Limb (tissue), 2 donors: Measurements from ENCODE around the gene RNF149.

ENCODE experiments used
- DNase-seq, 2 donors: peaks; one replicate each; pipeline ENCODE4 v3.0.0-alpha.2; 2016; ENCODE audit errors: extremely low spot score in 2 of 2

Gene RNF149

DNA sequence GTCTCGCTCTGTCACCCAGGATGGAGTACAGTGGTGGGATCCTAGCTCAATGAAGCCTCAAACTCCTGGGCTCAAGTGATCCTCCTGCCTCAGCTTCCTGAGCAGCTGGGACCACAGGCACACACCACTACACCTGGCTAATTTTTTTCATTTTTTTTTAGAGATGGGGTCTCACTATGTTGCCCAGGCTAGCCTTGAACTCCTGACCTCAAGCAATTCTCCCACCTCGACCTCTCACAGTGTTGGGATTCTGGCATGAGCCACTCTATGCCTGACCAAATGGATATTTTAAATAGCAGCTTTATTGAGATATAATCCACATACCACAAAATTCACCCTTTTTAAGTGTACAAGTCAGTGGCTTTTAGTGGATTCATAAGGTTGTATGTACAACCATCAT is 11.1 kb downstream of the RNF149 start:
- DNase-seq = no peak

DNA sequence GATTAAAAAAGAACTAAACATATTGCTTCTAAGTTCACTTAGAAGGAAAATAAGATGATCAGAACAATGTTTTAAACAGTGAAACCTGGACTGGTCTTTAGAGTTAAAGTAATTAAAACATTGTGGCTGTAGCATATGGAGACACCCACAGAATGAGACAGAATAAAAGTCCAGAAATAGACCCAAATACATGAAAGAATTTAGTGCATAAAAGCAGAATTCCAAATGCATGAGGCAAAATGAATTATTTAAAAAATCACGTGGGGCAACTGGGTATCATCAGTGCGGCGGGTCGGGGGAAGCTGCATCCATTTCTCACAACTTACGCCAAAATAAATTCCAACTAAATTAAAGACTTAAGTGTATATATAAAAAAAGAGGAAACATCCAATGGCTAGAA is 12.1 kb downstream of the RNF149 start:
- DNase-seq = no peak

DNA sequence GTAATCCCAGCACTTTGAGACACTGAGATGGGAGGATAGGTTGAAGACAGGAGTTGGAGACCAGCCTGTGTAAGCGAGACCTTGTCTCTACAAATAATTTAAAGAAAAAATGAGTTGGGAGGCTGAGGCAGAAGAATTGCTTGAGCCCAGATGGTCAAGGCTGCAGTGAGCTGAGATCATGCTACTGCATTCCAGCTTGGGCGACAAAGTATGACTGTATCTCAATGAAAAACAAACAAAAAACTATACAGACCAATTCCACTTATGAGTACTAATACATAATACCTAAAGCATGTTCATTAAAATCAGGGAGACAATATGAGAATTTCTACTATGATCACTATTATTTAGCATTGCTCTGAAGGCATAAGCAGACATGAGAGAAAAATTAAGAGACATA is 12.6 kb downstream of the RNF149 start:
- DNase-seq = no peak

DNA sequence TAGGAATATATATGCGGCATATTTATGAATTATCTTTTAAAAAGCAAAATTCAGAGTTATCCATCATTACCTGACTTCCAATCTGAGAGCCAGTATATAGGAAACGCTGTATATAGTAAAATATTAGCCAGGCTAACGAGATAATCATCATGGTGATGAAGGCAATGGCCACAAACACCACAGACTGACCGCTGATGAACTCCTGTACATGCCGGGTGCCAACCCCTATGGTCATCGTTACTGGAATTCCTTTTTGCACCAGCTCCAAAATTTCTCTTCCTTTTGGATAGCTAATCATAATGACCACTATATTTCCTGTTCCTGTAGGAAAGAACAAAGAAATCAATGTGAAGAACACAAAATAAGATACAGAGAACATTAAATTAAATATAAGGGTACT is 13.6 kb downstream of the RNF149 start:
- no peak for DNase-seq

DNA sequence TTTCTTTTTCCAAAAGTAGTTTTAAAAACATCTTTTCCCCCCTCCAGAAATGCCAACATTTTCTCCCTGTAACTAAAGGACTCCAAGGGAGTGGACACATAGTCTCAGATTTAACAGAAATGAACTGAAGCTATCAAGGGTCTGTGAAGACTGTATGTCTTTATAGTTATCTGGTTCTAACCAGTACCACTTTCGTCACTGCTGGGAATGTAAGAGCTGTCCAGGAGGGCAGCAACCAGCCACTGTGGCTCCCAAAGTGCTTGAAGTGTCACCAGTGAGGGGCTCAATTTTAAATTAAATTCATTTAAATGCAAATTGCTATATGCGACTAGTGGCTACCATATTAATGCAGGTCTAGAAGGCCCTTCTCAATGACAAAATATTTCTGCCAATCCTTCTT is 15.0 kb downstream of the RNF149 start:
- no peak for DNase-seq

DNA sequence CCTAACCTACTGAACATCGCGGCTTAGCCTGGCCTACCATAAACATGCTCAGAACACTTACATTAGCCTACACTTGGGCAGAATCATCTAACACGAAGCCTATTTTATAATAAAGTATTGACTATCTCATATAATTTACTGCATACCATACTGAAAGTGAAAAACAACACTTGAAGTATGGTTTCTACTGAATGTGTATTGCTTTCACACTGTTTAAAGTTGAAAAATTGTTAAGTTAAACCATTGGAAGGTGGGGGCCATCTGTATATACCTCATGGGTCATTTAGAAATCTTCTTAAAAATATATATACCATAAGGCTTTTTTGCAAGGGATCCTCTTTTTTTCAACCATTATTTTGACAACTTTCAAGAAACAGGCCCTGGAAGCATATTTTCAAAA is 16.5 kb downstream of the RNF149 start:
- DNase-seq = no peak

DNA sequence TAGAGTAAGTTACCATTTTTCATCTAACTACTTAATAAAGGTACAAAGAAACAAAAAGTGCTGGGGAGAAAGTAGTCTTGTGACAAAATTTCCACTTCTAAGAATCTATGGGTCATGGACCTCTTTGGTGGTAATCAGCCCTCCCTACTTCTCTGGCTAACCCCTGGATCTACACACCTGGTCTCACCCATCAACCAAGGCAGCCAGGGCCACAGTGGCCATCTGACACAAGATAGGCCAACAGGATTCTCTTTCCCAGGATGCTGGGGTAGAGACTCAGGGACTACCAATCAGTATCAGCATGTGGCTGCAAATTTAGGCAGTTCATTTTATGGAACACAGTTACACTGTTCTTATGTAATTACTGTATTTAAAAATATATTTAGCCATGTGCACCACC is 17.8 kb downstream of the RNF149 start:
- no peak for DNase-seq

DNA sequence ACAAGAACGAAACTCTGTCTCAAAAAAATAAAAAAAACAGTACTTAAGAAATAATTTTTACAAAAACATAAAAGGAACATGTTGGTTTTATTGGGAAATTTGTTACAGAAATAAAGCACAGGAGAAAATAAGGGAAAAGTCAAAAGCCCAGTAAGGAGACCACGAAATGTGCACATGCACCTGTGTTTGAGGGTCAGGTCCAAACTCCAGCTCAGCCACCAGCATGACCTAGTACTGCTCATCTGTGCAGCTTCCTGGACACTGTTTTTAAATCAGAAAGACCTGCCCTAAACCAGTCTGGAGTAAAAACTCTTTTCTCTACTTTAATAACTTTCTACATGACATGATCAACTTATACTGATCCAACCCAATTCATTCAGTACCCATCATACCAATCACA is 21.2 kb downstream of the RNF149 start:
- no peak for DNase-seq

DNA sequence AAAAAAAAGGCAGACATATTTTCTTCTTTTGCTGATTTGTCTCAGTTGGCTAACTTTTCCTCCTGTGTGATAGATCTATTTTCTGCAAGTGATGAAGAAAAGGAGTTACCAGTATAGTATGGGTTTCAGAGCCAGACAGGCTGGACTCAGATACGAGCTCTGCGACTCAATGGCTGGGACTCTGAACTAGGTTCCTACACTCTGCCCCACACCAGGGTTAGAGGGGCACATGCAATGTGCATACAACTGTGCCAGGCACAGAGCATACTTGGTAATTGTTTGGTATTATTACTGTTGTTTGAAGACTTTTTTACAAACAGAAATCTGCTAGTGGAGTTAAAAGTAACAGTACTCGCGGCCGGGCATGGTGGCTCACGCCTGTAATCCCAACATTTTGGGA is 21.8 kb downstream of the RNF149 start:
- no peak for DNase-seq

DNA sequence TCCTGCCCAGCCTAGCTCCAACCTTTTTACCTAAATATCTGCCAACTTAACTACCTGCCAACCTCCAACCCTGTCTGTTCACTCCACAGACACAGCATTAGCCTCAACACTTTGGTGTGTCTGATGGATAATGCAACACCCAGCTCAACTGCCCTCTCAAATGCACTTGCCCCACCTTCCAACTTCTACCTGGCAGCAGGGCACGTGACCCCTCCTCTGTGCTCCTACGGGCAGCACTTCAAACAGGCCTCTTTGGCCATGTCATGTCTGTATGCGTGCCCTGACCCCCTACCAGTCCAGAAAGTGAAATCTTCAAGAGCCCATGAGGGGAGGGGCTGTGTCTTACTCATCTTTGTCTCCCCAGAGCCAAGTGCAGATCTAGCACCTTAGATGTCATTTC is 25.5 kb downstream of the RNF149 start:
- no peak for DNase-seq

DNA sequence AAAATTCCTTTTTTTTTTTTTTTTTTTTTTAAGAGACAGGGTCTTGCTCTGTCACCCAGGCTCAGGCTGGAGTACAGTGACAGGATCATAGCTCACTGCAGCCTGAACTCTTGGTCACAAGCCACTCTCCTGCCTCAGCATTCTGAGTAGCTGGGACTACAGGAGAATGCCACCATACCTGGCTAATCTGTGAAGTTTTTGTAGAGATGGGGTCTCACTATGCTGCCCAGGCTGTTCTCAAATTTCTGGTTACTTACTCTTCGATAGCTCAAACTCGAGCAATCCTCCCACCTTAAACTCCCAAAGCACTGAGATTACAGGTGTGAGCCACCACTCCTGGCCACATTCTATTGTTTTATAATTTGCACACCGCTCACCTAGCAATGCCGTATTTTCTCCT is 27.0 kb downstream of the RNF149 start:
- DNase-seq = no peak

DNA sequence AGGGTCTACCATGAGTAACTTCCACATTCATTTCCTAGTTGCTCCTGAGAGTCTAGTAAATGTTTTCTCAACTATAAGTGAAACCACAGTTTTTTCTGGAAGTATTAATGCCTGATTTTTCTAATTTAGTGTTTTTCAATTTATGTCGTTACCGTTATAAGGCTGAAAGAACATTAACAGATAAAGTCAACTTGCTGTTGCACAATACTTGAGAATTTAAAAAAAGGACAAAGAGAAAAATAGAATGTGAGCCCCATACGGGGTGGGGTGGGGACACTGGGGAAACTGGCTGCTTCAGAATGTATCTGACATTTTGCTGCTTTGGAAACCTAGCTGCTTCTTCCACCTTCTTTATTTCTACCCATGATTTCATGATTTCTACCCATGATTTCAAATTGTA is 29.6 kb downstream of the RNF149 start:
- DNase-seq = no peak

DNA sequence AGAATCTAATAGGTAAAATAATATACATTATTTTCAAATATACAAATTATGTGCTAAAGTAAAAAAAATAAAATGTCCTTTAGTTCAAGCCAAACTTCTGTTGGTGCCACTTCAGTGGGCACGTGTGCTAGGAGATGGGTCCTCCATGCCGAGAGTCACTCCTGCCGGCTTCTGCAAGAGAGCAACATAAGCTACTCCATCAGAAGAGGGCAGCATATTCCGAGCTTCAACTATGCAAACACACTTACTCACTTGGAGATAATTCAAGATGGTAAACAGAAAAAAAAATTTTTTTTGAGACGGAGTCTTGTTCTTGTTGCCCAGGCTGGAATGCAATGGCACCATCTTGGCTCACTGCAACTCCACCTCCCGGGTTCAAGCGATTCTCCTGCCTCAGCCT is 31.4 kb downstream of the RNF149 start:
- DNase-seq = no peak

DNA sequence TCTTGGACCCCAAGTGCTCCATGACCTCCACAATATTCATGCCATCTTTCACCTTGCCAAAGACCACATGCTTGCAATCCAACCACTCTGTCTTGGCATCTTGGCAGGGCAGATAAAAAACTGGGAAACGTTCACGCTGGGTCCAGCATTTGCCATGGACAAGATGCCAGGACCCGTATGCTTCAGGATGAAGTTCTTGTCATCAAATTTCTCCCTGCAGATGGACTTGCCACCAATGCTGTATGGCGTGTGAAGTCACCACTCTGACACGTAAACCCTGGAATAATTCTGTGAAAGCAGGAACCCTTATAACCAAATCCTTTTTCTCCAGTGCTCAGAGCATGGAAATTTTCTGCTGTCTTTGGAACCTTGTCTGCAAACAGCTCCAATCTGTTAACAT is 34.4 kb downstream of the RNF149 start:
- DNase-seq = no peak

DNA sequence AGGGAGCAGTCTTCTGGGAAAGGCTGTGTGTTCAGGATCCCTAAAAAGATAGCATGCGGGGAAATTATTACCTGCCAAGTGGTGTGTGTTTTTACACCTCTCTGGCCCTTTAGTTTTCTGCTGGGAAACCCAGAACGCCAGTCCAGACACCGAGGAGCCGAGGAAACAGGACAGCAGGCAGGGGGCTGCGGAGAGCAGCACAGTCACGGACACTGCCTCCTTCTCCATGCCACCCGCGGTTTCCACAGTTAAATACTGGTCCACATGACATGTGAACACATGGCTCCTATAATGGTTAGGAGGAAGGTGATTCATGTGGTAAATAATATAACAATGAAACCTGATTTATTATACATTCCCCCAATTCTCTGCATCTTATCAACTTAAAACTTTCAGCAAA is 35.4 kb downstream of the RNF149 start:
- no peak for DNase-seq

DNA sequence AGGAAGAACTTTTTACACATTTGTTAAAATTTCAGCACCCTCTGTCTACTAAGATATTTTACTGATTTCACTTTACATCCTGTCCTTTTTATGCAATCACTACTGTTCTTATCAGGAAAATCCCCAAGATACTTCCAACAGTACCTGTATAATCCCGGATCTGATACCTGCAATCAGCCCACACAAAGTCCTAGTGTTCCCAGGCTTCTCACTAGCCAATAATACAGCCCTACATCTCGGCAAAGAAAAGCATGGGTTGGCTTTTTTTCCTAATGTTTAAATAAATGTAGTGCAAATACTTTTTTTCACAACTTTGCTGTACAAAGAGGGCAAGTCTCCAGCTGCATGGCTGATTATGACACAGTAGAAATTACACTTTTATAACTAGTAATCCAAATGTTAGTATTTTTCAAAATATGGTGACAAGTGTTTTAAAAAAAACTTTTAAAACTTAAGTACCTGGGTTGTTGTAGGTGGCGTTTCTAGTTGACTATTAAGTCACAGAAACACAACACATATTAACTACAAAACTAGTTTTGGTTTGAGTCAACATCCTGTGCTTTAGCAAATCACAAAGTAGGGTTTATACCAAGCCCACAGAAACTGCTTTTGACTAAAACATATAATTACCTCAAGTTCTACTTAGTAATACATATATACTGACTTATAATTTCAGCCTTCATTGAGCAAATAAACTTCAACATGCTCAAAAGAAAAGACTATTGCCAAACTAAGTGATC is 36.3 kb downstream of the RNF149 start:
- DNase-seq = no peak

DNA sequence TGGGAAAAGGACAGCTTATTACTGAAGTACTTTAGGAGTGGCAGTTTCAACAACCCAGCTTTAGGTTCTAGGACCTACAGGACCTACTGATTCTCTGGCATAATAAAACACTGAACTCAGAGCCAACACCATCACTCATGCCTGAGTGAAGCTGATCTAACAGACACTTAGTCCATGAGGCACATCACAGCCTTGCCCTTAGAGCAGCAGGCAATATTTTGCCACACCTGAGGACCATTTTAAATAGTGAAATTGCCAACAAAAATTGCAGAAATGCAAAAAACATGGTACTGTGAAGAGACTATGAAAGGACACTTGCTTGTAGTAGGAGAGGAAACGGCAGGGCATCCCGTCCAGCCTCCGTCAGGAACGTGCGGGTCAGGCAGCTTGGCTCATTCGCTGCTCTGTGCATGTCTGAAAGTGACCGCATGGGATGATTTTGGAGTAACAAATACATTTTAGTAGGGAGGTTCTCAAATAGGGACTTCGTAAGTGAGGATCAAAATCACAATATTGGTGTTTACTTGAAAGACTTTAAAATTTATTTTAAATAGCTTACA is 37.7 kb downstream of the RNF149 start:
- no peak for DNase-seq

DNA sequence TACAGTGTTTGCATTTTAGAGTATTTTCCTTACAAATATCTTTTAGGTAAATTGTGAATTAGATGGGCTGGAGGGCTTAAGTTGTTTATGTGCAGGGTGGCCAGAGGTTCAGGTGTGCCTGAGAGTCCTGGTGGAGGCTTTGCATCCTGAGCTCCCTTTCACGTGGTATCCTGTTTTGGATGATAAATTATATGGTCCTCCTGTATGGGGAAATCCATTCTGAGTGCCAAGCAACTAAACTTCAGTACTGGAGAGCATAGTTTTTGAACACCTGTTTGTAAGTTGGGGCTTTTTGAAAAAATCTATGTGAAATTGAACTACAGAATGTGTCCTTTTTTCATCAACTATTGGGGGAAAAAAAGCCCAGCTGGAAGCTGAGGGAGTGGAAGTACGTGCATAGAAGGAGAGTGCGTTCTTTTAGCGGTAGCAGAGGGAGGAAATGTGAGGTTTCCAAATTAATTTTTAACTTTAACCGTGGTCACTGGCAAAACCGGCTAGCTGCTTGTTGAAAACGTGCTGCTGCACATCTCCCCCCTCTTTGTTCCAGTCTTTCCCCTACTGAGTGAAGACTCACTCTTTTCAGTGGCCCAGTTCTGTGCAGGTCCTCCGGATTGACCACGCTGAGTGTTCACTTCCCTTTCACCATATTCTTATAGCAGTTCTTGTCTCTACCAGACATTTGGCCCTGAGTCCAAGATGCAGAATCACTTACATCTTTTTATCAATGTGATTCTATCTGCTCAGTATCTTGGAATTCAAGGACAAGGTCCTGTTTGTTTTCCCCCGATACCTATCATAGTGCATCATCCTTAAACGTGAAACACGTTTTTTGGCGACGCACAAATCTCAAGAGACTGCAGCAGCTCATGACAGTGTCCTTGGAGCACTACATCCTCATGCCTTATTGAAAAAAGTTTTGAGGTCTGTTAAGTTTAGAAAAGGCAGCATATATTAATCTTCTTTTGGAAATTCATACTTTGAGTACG is 40.5 kb downstream of the RNF149 start:
- no peak for DNase-seq

DNA sequence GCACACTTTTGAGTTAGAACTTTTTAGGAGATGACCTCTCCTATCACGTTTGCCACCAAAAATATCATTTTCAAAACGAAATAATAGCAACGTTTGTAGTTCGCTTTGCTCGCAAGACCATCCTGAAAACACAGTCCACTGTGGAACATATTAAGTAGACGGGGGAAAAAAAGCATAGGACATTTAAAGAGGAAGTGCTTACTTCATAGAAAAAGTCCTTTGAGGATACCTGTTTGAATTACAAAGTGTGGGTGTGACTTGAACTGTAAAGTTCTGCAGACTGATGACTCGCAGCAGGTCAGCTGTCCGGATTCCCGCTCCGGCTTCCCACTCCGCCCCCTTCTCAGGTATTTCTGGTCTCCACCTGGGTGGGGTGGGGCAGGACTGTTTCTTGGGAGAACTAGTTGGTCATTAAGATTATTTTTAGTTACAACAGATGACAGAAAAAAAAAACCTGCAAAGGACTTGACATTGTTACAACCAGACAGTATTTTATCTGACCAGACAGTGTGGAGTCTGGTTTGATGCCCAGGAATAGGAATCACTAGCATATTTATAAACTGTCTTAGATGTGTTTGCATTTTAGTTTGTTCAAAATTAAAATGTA is 42.5 kb downstream of the RNF149 start:
- DNase-seq = no peak

DNA sequence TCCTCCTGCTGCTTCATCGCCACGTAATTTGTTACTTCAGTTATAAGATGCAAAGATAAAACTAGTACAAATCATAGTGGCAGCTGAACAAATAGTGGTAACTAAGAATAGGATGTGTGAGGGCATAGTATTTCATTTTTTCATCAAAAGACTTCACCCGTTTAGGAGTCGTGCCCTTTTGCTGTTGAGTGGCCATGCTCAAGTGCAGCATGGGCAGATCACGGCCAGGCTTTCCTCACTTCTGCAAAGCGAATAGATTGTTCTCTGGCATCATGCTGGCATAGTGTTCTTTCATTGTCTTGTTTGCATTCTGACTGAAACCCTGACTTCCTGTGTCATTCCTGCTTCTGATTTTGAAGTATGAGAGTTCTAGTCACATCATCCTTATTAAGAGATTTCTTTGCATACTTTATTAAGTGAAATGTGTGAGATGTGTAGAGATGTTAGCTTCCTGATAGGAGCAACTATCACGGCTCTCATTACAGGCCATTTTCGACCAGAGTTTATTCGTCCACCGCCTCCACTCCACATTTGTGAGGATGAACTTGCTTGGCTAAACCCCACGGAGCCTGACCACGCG is 44.1 kb downstream of the RNF149 start:
- no peak for DNase-seq

DNA sequence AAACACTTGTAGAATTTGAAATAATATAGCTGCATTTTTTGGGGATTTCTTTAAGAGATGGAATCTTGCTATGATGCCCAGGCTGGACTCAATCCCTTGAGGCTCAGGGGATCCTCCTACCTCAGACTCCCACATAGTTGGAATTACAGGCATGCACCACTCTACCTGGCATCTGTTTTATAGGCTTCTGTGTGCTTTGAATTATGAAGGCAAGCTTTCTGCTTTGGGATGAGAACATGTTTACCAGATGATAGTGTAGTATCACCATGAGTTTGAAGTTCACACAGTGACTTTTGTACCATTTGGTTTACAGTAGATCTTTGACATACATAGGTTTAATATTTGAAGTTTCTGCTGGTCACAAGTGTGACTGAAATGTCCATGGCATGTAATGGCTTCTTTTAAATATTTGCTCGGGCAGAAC is 45.1 kb downstream of the RNF149 start:
- no peak for DNase-seq

DNA sequence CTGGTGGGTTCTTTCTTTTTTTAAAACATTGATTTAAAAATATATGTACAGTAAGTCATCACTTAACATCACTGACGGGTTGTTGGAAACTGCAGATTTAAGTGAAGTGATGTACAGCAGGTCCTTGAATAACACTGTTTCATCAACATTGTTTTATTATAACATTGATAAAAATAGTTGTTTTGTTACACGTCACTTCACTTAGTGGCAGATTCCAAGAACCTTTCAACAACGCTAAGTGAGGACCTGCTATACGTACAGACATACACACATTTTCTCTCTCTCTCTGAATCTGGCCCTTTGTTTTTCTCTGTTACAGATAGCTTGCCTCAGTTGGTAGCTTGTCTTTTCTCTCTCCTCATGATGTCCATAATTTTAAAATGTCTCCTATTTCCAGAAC is 46.4 kb downstream of the RNF149 start:
- no peak for DNase-seq
